Kidney tubule cell (primary cell): Measurements from ENCODE around the gene IMP4.

Experiments used
- DNase-seq: peaks from one replicate; pipeline ENCODE4 v3.0.0-alpha.2; 2018; ENCODE audit warnings: low spot score

The IMP4 gene

GRCh38 chr2:130377491-130377890, 34.8 kb downstream of the IMP4 start:
- no peak for DNase-seq

- DNase-seq = no peak
Observed at GRCh38 chr2:130378206-130378897, 35.7 kb downstream of the IMP4 start.

GRCh38 chr2:130378898-130379214, 36.2 kb downstream of the IMP4 start:
- no peak for DNase-seq

GRCh38 chr2:130380096-130380934, 37.6 kb downstream of the IMP4 start:
- DNase-seq = no peak

GRCh38 chr2:130381145-130381544, 38.4 kb downstream of the IMP4 start:
- no peak for DNase-seq

GRCh38 chr2:130381619-130382018, 38.9 kb downstream of the IMP4 start:
- DNase-seq = no peak

GRCh38 chr2:130382313-130382917, 39.7 kb downstream of the IMP4 start:
- DNase-seq = no peak

GRCh38 chr2:130385709-130386108, 43.0 kb downstream of the IMP4 start:
- DNase-seq = no peak

GRCh38 chr2:130387071-130387400, 44.3 kb downstream of the IMP4 start:
- DNase-seq = no peak

GRCh38 chr2:130387804-130388203, 45.1 kb downstream of the IMP4 start:
- DNase-seq = no peak

GRCh38 chr2:130388221-130388907, 45.7 kb downstream of the IMP4 start:
- DNase-seq = no peak

- DNase-seq = no peak
Observed at GRCh38 chr2:130389358-130389757, 46.7 kb downstream of the IMP4 start.

- DNase-seq = no peak
Observed at GRCh38 chr2:130389783-130390182, 47.1 kb downstream of the IMP4 start.

- peak; percentile 68 for DNase-seq
Observed at GRCh38 chr2:130390460-130391057, 47.9 kb downstream of the IMP4 start.

- peak; percentile 78 for DNase-seq
Observed at GRCh38 chr2:130391058-130391871, 48.6 kb downstream of the IMP4 start.

- no peak for DNase-seq
Observed at GRCh38 chr2:130391872-130392670, 49.4 kb downstream of the IMP4 start.

- DNase-seq = peak; percentile 80
Observed at GRCh38 chr2:130393318-130393910, 50.7 kb downstream of the IMP4 start.
